Middle frontal gyrus (tissue), 1 donor: ENCODE results near the gene PLSCR3.

Experiments used
- DNase-seq: peaks from one replicate; pipeline ENCODE4 v3.0.0-alpha.2; 2015; ENCODE audit warnings: low spot score; ENCODE audit errors: extremely low spot score

PLSCR3 gene

GRCh38 chr17:7394452-7395191 lies at the start of gene PLSCR3:
Gene PLSCR3, minus strand, starts transcription at chr17:7394525. Its CDS starts 415 bp downstream, at chr17:7394110.
- peak; percentile 57 for DNase-seq

GRCh38 chr17:7443499-7444485 lies 49.5 kb upstream of the PLSCR3 start:
- no peak for DNase-seq

DNA sequence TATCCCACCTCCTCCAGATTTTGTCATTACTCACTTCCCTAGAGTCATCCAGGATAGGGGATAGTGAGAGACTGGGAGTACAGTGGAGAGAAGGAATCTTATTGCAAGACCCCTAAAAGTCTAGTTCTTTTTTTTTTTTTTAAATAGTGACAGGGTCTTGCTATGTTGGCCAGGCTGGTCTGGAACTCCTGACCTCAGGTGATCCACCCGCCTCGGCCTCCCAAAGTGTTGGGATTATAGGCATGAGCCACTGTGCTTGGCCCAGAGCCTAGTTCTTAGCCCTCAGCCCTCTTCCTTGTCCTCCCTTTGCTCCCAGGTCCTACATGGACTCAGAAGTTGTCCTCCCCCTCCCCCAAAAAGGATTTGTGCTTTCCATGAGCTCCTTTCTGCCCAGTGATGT lies 47.8 kb upstream of the PLSCR3 start:
- no peak for DNase-seq

GRCh38 chr17:7441266-7441665 lies 46.9 kb upstream of the PLSCR3 start:
- no peak for DNase-seq

DNA sequence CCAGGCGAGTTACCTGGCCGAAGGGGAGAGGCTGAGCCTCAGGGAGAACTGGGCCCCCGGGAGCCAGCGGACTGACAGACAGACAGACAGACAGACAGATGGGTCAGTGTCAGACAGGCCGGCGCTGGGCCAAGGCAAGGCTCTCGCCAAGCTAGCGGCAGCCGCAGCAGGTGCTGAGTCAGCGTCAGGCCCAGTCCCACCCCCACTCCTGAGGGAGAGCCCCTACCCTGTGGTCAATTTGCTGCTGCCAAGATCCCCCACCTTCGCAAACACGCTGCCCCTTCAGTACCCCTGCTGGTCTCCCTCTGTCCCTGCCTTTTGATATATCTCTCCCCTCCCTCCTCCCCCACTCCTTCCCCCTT lies 46.5 kb upstream of the PLSCR3 start:
- DNase-seq = no peak

GRCh38 chr17:7440113-7440833 lies 45.9 kb upstream of the PLSCR3 start:
- no peak for DNase-seq

DNA sequence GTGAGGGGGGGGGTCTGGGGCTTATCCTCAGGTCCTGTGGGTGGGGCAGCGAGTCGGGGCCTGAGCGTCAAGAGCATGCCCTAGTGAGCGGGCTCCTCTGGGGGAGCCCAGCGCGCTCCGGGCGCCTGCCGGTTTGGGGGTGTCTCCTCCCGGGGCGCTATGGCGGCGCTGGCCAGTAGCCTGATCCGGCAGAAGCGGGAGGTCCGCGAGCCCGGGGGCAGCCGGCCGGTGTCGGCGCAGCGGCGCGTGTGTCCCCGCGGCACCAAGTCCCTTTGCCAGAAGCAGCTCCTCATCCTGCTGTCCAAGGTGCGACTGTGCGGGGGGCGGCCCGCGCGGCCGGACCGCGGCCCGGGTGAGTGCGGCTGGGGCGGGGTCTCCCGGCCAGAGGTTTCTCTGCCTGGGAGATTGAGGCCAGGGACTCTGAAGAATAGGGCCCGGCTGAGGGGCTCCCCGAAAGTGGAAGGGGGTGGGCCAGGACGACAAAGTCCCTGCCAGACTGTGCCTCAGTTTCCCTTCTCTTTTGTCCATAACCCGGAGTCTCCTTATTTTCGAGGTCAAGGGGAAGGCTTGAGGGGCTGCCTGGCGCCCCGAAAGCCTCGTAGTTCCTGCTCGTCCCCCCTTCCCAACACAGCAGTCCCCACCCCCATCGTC lies 45.3 kb upstream of the PLSCR3 start, which contains the start of gene FGF11:
FGF11 (plus strand) TSS at position 51 of the 651 bp plus-strand sequence; CDS start at position 160, 109 bp downstream.
- no peak for DNase-seq

DNA sequence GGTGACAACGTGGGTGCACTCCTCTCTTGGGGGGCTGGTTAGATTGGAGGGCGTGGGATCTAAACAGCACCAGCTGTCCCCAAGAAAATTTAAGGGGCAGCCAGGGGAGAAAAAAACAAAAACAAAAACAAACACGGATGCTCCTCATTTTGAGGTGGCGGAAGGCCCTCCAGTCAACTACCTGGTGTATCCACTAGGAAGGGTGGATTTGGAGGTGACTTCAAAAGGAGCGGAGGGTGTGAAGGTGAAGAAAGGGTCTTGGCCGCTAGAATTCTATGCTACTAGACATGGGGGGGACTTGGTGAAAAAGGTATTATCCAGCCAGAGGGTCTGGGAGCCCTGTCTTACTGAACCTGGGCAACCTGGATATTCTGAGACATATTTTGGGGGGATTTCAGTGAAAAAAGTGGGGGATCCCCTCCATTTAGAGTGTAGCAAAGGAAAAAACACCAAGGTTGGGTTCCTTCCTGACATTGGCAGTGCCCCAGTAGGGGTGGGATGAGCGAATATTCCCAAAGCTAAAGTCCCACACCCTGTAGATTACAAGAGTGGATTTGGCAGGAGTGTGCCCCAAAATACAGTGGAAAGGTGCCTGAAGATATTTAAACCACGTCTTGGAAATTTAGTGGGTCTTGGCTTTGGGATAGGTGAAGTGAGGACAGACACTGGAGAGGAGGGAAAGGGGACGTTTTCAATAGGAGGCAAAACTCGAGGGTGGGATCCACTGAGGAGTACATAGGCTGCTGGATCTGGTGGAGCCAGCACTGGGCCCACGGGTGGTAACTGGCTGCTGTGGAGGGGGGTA lies 44.5 kb upstream of the PLSCR3 start:
- no peak for DNase-seq

DNA sequence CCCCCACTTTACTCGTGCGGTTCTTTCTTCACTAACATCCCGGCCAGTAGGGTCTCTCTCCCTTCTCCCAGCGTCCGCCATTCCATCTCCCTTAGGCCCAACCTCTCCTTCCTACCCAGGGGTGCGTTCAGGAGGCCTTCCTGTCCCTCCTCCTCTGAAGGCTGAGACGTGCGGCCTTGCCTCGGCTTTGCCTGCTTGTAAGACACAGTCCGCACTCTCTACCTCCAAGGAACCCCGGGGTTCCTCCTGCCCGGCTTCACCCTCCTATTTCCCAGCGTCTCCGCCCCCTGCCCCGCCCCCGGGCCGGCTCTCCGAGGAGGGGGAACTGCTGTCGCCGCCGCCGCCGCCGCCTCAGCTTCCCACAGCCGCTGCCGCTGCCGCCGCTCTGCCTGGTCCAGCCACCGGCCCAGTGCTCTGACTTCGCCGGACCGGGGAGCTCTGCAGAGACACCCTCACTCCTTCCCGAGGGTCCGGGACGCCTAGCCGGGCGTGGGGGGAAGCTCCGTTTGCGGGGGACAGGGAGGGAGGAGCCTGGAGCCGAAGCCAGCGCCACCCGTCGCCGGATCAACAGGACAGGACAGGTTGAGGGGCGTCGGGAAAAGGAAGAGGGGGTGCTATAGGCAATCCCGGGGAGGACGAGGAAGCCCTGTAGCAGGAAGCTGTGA lies 43.8 kb upstream of the PLSCR3 start:
- no peak for DNase-seq

GRCh38 chr17:7437369-7437863 lies 43.1 kb upstream of the PLSCR3 start:
- DNase-seq = no peak

DNA sequence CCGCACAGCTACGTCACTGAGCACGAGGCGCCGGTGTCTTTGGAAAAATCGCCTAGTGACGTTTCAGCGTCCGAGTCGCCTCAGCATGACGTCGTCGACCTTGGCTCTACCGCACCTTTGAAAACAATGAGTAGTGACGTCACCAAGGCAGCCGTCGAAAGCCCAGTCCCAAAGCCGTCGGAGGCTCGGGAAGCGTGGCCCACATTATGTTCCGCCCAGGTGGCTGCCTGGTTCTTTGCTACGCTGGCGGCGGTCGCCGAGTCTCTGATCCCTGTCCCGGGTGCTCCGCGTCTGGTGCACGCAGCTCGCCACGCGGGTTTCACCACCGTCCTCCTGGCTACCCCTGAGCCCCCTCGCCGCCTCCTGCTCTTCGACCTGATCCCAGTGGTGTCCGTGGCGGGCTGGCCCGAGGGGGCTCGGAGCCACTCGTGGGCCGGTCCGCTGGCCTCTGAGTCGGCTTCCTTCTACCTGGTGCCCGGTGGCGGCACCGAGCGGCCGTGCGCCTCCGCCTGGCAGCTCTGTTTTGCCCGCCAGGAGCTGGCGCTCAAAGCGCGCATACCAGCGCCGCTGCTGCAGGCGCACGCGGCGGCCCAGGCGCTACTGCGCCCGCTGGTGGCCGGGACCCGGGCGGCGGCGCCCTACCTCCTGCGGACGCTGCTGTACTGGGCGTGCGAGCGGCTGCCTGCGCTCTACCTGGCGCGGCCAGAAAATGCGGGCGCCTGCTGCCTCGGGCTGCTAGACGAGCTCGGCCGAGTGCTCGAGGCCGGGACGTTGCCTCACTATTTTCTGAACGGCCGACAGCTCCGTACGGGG lies 42.4 kb upstream of the PLSCR3 start:
- peak; percentile 36 for DNase-seq

DNA sequence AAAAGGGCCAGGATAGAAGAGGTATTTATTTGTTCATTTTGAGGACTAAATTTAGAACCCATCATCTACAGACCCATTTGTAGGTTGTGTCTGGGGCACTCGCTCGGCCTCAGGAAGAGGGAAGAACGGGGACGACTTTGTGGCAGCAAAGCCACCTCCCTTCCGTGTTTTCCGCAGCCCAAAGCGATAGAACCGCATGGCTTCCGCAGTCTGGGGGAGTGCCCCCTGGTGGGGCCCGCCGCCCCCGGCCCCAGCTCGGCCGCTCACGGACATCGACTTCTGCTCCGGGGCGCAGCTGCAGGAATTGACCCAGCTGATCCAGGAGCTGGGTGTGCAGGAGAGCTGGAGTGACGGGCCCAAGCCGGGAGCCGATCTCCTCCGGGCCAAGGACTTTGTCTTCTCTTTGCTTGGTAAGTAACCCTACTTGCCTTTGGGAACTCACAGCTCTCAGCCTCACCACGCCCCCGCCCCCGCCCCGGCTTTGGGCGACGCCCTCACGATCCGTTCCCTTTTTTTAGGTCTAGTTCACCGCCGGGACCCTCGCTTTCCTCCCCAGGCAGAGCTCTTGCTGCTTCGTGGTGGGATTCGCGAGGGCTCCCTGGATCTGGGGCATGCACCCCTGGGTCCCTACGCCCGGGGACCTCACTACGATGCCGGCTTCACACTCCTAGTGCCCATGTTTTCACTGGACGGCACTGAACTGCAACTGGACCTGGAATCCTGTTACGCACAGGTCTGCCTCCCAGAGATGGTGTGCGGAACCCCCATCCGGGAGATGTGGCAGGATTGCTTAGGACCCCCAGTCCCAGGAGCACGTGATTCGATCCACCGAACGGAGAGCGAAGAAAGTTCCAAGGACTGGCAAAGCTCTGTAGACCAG lies 41.6 kb upstream of the PLSCR3 start:
- no peak for DNase-seq

GRCh38 chr17:7432296-7432695 lies 38.0 kb upstream of the PLSCR3 start:
- no peak for DNase-seq

GRCh38 chr17:7431231-7431630 lies 36.9 kb upstream of the PLSCR3 start:
- no peak for DNase-seq

DNA sequence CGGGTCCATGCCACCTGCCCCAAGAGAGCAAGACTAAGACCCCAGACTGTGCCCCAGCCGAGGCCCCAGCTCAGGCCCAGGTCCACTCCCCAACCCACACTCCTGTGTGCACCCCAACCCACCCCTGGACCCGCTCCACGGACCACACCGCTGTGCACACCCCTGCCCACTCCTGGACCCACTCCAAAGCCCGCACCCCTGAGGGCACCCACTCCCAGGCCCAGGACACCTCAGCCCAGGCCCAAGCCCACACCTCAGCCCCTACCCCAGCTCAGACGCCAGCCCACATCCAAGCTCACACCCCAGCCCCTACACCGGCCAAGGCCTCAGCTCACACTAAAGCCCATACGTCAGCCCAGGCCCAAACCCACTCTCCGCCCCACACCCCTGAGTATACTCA lies 35.4 kb upstream of the PLSCR3 start:
- no peak for DNase-seq

DNA sequence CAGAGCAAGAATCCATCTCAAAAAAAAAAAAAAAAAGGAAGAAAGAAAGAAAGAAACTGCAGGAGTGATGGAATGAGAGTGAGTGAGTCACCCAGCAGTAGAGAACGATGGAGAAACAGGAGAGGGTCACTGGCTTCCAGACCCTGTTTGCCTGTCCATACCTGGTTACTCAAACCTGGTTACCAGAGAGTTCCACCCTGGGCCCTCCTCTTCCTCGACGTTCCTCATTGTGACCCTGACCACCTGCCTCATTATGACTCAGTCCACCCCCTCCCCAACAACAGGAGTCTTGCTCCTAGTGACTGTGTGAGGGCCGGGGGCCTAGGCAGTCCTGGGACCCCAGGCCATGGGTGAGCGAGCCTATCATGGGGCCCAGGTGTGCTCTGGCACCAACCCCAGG lies 34.2 kb upstream of the PLSCR3 start, which contains the start of gene SPEM3:
SPEM3 (plus strand) TSS at position 301 of the 400 bp plus-strand sequence; CDS start at position 347, 46 bp downstream.
- no peak for DNase-seq

DNA sequence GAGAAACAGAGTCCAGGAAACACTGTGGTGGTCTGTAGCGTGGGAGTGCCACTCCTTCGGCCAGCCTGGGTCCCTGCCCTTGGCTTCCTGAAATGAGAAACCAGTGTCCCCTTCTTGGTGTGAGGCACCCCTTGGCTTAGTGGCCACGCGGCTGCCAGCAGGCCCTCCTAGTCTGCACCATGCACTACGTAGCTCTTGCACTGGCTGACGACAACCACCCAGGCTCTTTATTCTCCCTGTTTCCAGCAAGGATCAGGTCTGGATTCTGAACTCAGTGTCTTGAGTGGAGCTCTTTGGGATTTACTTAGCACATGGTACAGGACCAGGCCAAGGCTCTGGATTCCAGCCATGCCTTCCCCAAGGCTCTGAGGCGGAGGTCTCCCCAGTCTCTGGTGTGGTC lies 33.2 kb upstream of the PLSCR3 start:
- DNase-seq = no peak
